ENCODE results near the gene GABARAPL1. TPM values are rescaled to one million over a fixed set of nuclear protein-coding genes. Genes with fewer than 3 reads are reported as not detected.

GABARAPL1 gene
- total and polyA plus RNA-seq, 2 donors (not counting 1 experiment from before 2014, with no cell fraction given) = 4.5 to 11.9 TPM

- H3K27me3 ChIP-seq (replicated peaks in 1 of 4; ENCODE audit: control extremely low read depth in 1 of 4, control insufficient read depth in 3 of 4, insufficient read depth in 4 of 4, low read length in 3 of 4) = peaks cover 0 to 16% (median 11%) of the 10 kb centered on the region in 4 experiments
- H3K4me1 ChIP-seq (ENCODE audit: control insufficient read depth in 2 of 2, insufficient read depth in 2 of 2, low read length in 2 of 2) = peaks cover 8 to 10% of the 10 kb centered on the region in 2 donors
- H3K27me3 Mint-ChIP-seq = peaks cover 20% of the 10 kb centered on the region
- POLR2A ChIA-PET = interaction anchor here (0.7 kb wide), 1 partner anchor 459 kb away, joined by 3 read pairs; no protein-coding TSS in a partner anchor
- CTCF ChIA-PET = interaction anchor here (1.4 kb wide), 1 partner anchor 321 kb away, joined by 3 read pairs; no protein-coding TSS in a partner anchor
- H3K9me3 ChIP-seq (ENCODE audit: control extremely low read depth in 1 of 3, control insufficient read depth in 2 of 3, insufficient read depth in 1 of 3, low read length in 2 of 3) = no peaks in the 10 kb centered on the region
- H3K27ac ChIP-seq (ENCODE audit: low read length in 2 of 2) = no peak overlapping the region
- H3K79me2 ChIP-seq (ENCODE audit: control insufficient read depth, insufficient read depth, low read length) = no peaks in the 10 kb centered on the region
- no peaks in the 10 kb centered on the region for H4K20me1 ChIP-seq (ENCODE audit: control insufficient read depth, insufficient read depth, low read length, poor library complexity, severe bottlenecking)
- H3K9ac ChIP-seq (ENCODE audit: low read length) = no peak overlapping the region
- intact Hi-C loops (cut with micrococcal nuclease) = no loop called here
- no peak overlapping the region for H3K4me3 ChIP-seq (ENCODE audit: control extremely low read depth in 1 of 5, extremely low read depth in 1 of 5, insufficient read depth in 1 of 5, low read depth in 2 of 5, low read length in 4 of 5)
- no peaks in the 10 kb centered on the region for H3K36me3 ChIP-seq (replicated peaks in 1 of 2; ENCODE audit: control extremely low read depth in 1 of 2, control insufficient read depth in 1 of 2, extremely low read depth in 1 of 2, insufficient read depth in 2 of 2, low read length in 1 of 2)
- H3K27ac Mint-ChIP-seq = no peak overlapping the region
- H3K4me1 Mint-ChIP-seq = peaks cover 11% of the 10 kb centered on the region
- ATAC-seq (ENCODE audit: low read depth) = no peak
- no peak overlapping the region for H3K4me2 ChIP-seq (replicated peaks; ENCODE audit: low read depth, low read length, poor library complexity, severe bottlenecking)
- TF ChIP-seq EZH2 (IDR thresholded peaks at IDR 0.05; ENCODE audit: borderline replicate concordance, insufficient read depth, low read depth, low read length, poor library complexity, severe bottlenecking) (no peak), CTCF (IDR thresholded peaks at IDR 0.05) (no peak)
- H3K4me3 Mint-ChIP-seq = no peak overlapping the region
- no CpG with 5 or more reads among the region's 2 CpGs for WGBS (ENCODE audit: insufficient coverage)
- H2AFZ ChIP-seq (ENCODE audit: insufficient read depth, low read depth, low read length, poor library complexity, severe bottlenecking) = no peak overlapping the region
- no peaks in the 10 kb centered on the region for H3K9me3 Mint-ChIP-seq (ENCODE audit: insufficient read depth)
- no peak for DNase-seq
These were observed 29.1 kb downstream of the GABARAPL1 start for GRCh38 chr12:10241727-10242126.

- Histone ChIP-seq H3K4me3 (ENCODE audit: control extremely low read depth in 1 of 5, extremely low read depth in 1 of 5, insufficient read depth in 1 of 5, low read depth in 2 of 5, low read length in 4 of 5) (no peak overlapping the region), H3K9ac (ENCODE audit: low read length) (no peak overlapping the region), H2AFZ (ENCODE audit: insufficient read depth, low read depth, low read length, poor library complexity, severe bottlenecking) (no peak overlapping the region), H3K9me3 (ENCODE audit: control extremely low read depth in 1 of 3, control insufficient read depth in 2 of 3, insufficient read depth in 1 of 3, low read length in 2 of 3) (no peaks in the 10 kb centered on the region), H3K79me2 (ENCODE audit: control insufficient read depth, insufficient read depth, low read length) (no peaks in the 10 kb centered on the region), H4K20me1 (ENCODE audit: control insufficient read depth, insufficient read depth, low read length, poor library complexity, severe bottlenecking) (no peaks in the 10 kb centered on the region), H3K36me3 (replicated peaks in 1 of 2; ENCODE audit: control extremely low read depth in 1 of 2, control insufficient read depth in 1 of 2, extremely low read depth in 1 of 2, insufficient read depth in 2 of 2, low read length in 1 of 2) (no peaks in the 10 kb centered on the region), H3K27ac (ENCODE audit: low read length in 2 of 2) (no peak overlapping the region), H3K4me1 (ENCODE audit: control insufficient read depth in 2 of 2, insufficient read depth in 2 of 2, low read length in 2 of 2) (peaks cover 8 to 10% of the 10 kb centered on the region in 2 donors), H3K27me3 (replicated peaks in 1 of 4; ENCODE audit: control extremely low read depth in 1 of 4, control insufficient read depth in 3 of 4, insufficient read depth in 4 of 4, low read length in 3 of 4) (peaks cover 0 to 16% (median 9%) of the 10 kb centered on the region in 4 experiments), H3K4me2 (replicated peaks; ENCODE audit: low read depth, low read length, poor library complexity, severe bottlenecking) (no peak overlapping the region)
- WGBS (ENCODE audit: insufficient coverage) = no CpG with 5 or more reads among the region's 1 CpG
- TF ChIP-seq EZH2 (IDR thresholded peaks at IDR 0.05; ENCODE audit: borderline replicate concordance, insufficient read depth, low read depth, low read length, poor library complexity, severe bottlenecking) (no peak), CTCF (IDR thresholded peaks at IDR 0.05) (no peak)
- H3K4me3 Mint-ChIP-seq = no peak overlapping the region
- no peaks in the 10 kb centered on the region for H3K9me3 Mint-ChIP-seq (ENCODE audit: insufficient read depth)
- ChIA-PET CTCF (no interaction called here), POLR2A (interaction anchor here (0.7 kb wide), 1 partner anchor 458 kb away, joined by 3 read pairs; no protein-coding TSS in a partner anchor)
- no peak for DNase-seq
- intact Hi-C loops (cut with micrococcal nuclease) = no loop called here
- H3K4me1 Mint-ChIP-seq = peaks cover 14% of the 10 kb centered on the region
- peaks cover 20% of the 10 kb centered on the region for H3K27me3 Mint-ChIP-seq
- no peak overlapping the region for H3K27ac Mint-ChIP-seq
- no peak for ATAC-seq (ENCODE audit: low read depth)
These were observed 29.9 kb downstream of the GABARAPL1 start for GRCh38 chr12:10242539-10242938.
